Measurements from ENCODE around the gene HPS4.
"Not testable (repeated sequence)": the region's sequence is repeated elsewhere in the genome, so short reads cannot be mapped to it uniquely, and the experiment has no call there.

HPS4 gene

GRCh38 chr22:26483439-26484359, at the start of gene HPS4, which contains the start of gene SRRD:
Gene HPS4, minus strand, starts transcription at chr22:26483783. Its CDS starts 2,021 bp downstream, at chr22:26481762.
Gene SRRD, plus strand, starts transcription at chr22:26483877. Its CDS starts 14 bp downstream, at chr22:26483891.
- DNase-seq (ENCODE audit: low read depth), result peak; percentile 88

- no peak for DNase-seq (ENCODE audit: low read depth)
Observed at GRCh38 chr22:26529345-26529744, 45.8 kb upstream of the HPS4 start.

GRCh38 chr22:26528518-26528917, 44.9 kb upstream of the HPS4 start:
- DNase-seq (ENCODE audit: low read depth), result not testable (repeated sequence)

- DNase-seq (ENCODE audit: low read depth), result no peak
Observed at GRCh38 chr22:26527574-26528465, 44.2 kb upstream of the HPS4 start.

GRCh38 chr22:26527167-26527566, 43.6 kb upstream of the HPS4 start:
- DNase-seq (ENCODE audit: low read depth), result no peak

DNA sequence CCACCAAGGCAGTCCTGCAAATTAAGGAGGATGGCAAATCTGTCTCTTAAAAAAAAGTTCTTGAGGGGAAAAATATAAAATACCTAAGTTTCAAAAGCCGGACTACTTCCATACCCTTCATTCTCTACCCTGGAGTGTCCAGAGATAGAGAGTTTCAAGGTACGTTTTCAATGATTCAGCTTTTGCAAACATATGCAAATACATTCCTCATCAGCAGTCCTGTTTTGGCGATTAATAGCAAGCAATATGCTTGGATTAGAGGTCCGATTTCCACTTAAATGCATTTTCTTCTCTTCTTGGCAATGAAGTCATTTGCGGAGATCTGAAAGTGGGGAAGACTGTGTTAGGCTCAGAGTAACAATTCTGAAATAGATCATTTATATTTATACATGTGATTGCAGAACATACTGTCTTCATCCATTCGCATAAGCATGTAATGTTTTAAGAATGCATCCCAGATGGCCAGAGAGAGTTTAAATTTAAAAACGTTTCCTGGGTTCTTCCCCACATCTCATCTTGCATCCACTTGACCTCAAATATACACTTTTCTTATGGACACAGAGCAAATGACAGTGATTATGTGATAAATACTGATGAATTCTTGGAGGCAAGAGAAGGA, 42.5 kb upstream of the HPS4 start:
- no peak for DNase-seq (ENCODE audit: low read depth)

GRCh38 chr22:26524870-26525269, 41.3 kb upstream of the HPS4 start:
- DNase-seq (ENCODE audit: low read depth), result no peak

- no peak for DNase-seq (ENCODE audit: low read depth)
Observed at GRCh38 chr22:26522592-26522991, 39.0 kb upstream of the HPS4 start.

DNA sequence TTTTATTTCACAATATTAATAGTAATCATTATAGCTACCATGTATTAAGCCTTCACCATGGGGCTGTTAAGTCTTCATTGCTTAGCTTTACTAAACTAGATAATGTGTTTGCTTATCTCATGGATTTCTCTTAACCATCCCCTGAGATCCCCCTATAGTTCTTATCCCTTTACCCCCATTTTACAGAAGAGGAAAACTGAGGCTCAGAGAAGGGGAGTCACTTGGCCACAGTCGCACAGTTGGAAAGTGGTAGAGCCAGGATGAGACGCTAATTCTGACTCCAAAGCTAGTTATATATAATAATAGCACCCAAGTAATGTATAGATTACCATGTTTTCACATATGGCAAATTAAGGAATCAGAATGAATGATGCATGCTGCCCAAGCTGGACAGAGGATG, 38.4 kb upstream of the HPS4 start:
- DNase-seq (ENCODE audit: low read depth), result no peak

DNA sequence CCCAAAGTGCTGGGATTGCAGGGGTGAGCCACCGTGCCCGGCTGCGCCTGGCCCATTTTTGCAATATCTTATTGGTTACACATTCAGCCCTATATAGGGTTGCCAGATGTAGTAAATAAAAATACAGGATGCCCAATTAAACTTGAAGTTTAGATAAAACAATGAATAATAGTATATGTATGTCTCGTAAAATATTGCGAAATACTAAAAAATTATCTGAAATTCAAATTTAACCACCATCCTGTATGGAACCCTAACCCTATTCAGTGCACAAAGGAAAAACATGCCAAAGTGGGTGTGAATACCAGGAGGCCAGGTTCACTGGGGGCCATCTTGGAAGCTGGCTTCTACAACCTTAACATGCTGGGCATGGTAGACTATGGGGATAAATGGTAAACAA, 33.8 kb upstream of the HPS4 start:
- DNase-seq (ENCODE audit: low read depth), result no peak

DNA sequence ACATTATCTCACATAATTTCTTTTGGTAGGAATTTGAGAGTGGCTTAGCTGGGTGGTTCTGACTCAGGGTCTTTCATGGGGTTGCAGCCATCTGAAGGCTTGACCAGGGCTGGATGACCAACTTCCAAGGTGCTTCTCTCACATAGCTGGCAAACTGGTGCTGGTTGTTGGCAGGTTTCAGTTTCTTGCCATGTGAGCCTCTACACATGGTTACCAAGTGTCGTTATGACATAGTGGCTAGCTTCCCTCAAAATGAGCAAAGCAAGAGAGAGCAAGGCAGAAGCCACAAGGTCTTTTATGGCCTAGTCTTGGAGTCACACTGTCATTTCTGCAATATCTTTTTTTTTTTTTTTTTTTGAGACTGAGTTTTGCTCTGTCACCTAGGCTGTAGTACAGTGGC, 32.9 kb upstream of the HPS4 start:
- DNase-seq (ENCODE audit: low read depth), result no peak

- DNase-seq (ENCODE audit: low read depth), result no peak
Observed at GRCh38 chr22:26515931-26516330, 32.3 kb upstream of the HPS4 start.

DNA sequence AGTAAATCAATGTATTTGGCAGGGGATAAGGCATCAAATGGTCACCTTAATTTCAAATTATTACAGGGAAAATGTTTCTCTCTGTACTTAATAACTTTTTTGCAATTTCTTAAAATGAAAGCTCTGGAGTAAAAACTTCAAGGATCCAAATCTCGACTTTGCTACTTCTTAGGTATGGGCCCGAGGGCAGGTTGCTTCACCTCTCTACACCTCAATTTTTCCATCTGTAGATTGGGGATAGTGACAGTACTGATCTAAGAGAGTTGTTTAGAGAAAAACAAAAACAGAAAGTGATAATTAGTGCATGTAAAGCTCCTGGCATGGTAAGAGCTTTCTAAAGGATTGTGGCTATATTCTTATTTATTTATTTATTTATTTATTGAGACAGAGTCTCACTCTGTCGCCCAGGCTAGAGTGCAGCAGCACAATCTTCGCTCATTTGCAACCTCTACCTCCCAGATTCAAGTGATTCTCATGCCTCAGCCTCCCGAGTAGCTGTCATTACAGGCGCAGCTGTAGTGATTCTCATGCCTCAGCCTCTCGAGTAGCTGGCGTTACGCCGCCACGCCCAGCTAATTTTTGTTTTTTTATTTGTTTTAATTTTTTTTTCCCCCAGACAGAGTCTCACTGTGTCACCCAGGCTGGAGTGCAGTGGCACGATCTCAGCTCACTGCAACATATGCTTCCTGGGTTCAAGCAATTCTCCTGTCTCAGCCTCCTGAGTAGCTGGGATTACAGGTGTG, 31.0 kb upstream of the HPS4 start:
- no peak for DNase-seq (ENCODE audit: low read depth)

DNA sequence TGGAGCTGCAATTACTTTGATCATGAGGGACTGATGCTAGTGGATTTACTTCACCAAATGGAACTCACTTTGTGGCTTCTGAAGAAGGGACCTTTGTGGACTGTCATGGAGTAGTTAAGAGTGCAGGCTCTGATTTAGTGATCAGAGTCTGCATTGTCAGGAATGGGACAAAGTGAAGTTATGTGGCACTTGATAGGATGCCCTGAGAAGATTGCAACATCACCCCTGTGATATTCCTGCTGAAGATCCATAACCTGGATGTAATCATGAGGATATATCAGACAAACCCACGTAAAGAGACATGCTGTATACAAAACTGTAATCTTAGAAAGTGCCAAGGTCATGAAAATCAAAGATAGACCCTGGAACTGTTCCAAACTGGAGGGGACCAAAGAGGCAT, 30.3 kb upstream of the HPS4 start:
- DNase-seq (ENCODE audit: low read depth), result no peak

GRCh38 chr22:26512149-26512793, 28.7 kb upstream of the HPS4 start, which contains the start of gene TFIP11:
Gene TFIP11, minus strand, starts transcription at chr22:26512473. Its CDS starts 2,201 bp downstream, at chr22:26510272.
- DNase-seq (ENCODE audit: low read depth), result peak; percentile 89

DNA sequence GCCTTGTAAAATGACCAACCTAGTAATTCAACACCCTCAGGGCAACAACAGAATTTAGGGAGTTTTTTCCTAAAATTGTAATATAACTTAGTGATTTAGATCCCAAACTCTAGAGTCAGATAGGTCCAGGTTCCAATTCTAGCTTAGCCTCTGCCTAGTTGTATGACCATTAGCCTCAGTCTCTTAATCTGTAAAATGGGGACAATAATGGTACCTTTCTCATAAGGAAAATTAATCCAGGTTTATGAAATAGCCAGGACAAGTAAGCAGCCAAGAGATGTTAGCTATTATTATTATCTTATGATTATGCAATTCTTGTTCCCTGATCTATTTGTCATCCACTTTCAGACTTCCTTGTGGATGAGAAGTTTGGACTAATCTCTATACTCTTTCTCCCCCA, 24.6 kb upstream of the HPS4 start:
- DNase-seq (ENCODE audit: low read depth), result no peak

GRCh38 chr22:26503758-26504157, 20.2 kb upstream of the HPS4 start:
- DNase-seq (ENCODE audit: low read depth), result no peak

DNA sequence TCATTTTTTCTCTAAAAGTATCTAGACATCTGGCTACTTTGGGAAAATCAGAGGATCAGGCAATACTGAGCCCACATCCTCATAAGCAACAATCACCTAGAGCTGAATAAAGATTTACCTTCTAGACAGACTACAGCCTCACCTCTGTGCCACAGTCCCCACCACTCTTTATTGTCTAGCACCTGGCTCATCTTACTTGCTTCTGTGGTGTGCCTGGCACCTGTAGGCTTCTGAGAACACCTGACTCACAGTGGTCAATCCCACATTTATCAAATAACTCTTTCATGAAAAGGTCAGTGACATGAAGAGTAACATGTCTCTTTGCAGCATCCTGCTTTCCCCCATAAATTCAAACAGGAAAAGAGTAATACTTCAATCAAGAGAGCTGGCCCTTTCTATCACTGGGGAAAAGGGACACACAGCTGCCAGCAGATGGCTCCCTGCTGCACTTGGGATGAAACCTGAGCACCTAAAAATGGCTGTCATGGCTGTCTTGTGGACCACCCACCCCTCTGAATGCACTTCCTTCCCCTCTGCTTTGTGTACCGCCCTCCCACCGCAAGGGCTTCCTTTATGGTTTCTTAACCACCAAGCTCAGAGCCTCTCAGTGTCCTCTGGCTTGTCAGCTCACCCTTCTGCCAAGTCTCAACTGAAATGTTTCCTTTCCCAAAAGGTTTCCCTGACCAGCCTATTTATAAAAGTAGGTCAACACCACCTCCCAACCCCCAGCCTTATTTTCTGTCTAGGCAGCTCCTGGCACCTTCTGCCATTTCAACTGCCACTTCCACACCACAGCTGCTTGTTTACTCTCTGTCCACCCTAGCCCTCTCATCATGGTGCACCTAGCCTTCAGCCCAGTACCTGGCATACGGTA, 19.3 kb upstream of the HPS4 start:
- peak; percentile 37 for DNase-seq (ENCODE audit: low read depth)

DNA sequence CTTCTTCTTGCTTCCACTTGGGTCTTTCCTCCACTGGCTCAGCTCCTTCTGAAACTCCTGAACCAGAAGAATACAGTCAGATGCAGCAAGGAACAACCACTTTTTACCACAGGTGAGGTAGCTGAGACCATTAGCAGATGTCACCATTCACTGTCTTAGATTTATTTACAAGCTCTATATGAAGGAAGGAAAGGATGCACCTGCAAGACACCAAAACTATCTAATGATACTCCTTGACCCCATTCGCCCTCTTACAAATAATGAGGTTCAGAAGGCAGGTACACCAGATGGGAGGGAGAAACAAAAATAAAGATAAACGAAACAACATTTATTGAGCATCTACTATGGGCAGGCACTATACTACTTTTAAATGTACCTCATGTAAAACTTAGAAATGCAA, 18.4 kb upstream of the HPS4 start:
- no peak for DNase-seq (ENCODE audit: low read depth)

GRCh38 chr22:26499188-26499703, 15.7 kb upstream of the HPS4 start:
- no peak for DNase-seq (ENCODE audit: low read depth)
